Natural killer cell treated with Interleukin-12 subunit alpha and Interleukin-12 subunit beta and Interleukin-15 and Interleukin-18, amount 100 ng/mL, for 72 hours (primary cell): ENCODE measurements around the gene SPACA1. TPM values are rescaled to one million over a fixed set of nuclear protein-coding genes. Genes with fewer than 3 reads are reported as not detected.

ENCODE experiments used
- total RNA-seq, 2 donors: library from RNA; stranded (reverse); gene quantifications; one replicate each; pipeline ENCODE4 v1.2.3, GENCODE V29; 2022

Gene SPACA1
- total RNA-seq, 2 donors from 2014 or later: not detected

Other genes with a start within 250 kb of the SPACA1 start
- gene CNR1, start 118.5 kb downstream of the SPACA1 start, total RNA-seq: not detected